ENCODE data around the gene DNMT3A. TPM values are rescaled to one million over a fixed set of nuclear protein-coding genes. Genes with fewer than 3 reads are reported as not detected.

Gene DNMT3A
- total and polyA plus RNA-seq, 12 donors: 10.6 to 53.4 (median 25.0) TPM

- Histone ChIP-seq H3K27me3 (no peaks in the 10 kb centered on the region), H3K4me3 (no peak overlapping the region), H3K36me3 (replicated peaks in 1 of 2) (peaks cover 0 to 21% of the 10 kb centered on the region in 2 donors), H3K4me1 (replicated peaks in 1 of 2) (peaks cover 17 to 38% of the 10 kb centered on the region in 2 donors), H3K27ac (peak overlapping the region in 2 of 5 donors; percentile 17 to 71), H3K9me3 (replicated peaks in 1 of 3) (no peaks in the 10 kb centered on the region)
- WGBS, 4 donors: 51 to 80% (median 68%) methylated on average over 2 of the region's 2 CpGs
- intact Hi-C loops (cut with DNase I): no loop called here
- DNase-seq: no peak
- TF ChIP-seq, protein P1, sequence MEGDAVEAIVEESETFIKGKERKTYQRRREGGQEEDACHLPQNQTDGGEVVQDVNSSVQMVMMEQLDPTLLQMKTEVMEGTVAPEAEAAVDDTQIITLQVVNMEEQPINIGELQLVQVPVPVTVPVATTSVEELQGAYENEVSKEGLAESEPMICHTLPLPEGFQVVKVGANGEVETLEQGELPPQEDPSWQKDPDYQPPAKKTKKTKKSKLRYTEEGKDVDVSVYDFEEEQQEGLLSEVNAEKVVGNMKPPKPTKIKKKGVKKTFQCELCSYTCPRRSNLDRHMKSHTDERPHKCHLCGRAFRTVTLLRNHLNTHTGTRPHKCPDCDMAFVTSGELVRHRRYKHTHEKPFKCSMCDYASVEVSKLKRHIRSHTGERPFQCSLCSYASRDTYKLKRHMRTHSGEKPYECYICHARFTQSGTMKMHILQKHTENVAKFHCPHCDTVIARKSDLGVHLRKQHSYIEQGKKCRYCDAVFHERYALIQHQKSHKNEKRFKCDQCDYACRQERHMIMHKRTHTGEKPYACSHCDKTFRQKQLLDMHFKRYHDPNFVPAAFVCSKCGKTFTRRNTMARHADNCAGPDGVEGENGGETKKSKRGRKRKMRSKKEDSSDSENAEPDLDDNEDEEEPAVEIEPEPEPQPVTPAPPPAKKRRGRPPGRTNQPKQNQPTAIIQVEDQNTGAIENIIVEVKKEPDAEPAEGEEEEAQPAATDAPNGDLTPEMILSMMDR (IDR thresholded peaks at IDR 0.05): no peak
- no peak for TF ChIP-seq POLR2A (IDR thresholded peaks at IDR 0.05)
These were observed 85.2 kb downstream of the DNMT3A start for GRCh38 chr2:25256488-25256875.

DNA sequence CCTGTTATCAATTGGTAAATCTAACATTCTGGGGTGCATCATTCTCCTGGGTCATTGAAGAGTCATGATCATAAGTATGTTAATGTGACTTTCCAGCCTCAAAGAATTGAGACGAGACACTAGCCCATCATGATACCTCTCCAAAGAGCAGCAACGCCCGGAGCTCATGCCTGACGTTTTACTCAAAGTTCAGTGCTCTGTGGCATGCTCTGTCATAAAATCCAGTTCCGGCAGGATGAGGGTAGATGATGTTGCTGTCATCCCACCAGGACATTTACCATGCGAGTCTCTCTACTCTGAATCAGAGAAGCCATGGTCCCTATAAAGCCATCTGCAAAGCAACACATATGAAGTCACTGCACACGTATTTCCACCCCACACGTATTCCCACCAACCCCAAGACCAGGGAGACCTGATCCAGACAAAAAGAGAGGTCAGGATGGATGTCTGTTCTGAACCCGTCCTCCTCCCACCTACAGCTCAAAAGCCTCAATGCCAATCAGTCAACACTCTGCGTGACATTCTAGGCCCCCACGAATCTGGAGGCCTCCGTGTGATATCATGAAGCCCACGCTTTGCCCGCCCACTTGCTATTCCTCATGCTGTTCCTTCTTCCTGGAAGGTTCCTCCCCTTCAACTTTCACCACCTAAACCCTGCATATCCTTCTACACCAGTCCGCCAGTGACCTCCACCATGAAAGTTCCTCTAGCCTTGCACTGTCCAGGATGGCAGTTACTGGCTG, 85.8 kb downstream of the DNMT3A start:
- H3K27me3 ChIP-seq: no peaks in the 10 kb centered on the region
- peaks cover 0 to 21% of the 10 kb centered on the region in 2 donors for H3K36me3 ChIP-seq (replicated peaks in 1 of 2)
- intact Hi-C loops (cut with DNase I): no loop called here
- H3K4me1 ChIP-seq (replicated peaks in 1 of 2): peaks cover 21 to 43% of the 10 kb centered on the region in 2 donors
- no peaks in the 10 kb centered on the region for H3K9me3 ChIP-seq (replicated peaks in 1 of 3)
- 93 to 94% (median 94%) methylated on average over 15 of the region's 15 CpGs for WGBS, 4 donors
- H3K27ac ChIP-seq: peak overlapping the region in 1 of 5 donors; percentile 71
- no peak for DNase-seq
- no peak for TF ChIP-seq POLR2A (IDR thresholded peaks at IDR 0.05)
- TF ChIP-seq, protein P1 (IDR thresholded peaks at IDR 0.05): no peak
- no peak overlapping the region for H3K4me3 ChIP-seq

DNA sequence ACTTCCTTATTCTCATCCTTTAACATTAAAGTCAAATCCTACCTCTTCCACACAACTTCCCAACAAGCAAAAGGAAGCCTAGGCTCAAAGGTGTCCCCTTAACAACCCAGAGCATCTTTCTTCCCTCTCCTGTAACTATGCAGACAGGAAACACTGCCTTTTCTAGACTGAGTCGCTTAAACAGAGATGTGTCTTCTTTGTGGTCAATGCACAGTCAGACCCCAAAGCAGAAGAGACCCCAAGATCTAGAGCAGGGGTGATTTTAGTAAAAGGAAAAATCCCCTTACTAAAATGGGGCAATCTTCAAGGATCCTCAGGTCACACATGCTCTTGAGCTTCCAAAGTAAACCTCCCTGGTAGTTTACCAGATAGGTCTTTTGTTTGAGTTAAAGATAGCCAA, 86.8 kb downstream of the DNMT3A start:
- H3K36me3 ChIP-seq (replicated peaks in 1 of 2): peaks cover 0 to 21% of the 10 kb centered on the region in 2 donors
- no peaks in the 10 kb centered on the region for H3K27me3 ChIP-seq
- TF ChIP-seq, protein P1 (IDR thresholded peaks at IDR 0.05): no peak
- no peak for TF ChIP-seq POLR2A (IDR thresholded peaks at IDR 0.05)
- H3K27ac ChIP-seq: peak overlapping the region in 1 of 5 donors; percentile 71
- no peak for DNase-seq
- no peaks in the 10 kb centered on the region for H3K9me3 ChIP-seq (replicated peaks in 1 of 3)
- H3K4me1 ChIP-seq (replicated peaks in 1 of 2): peaks cover 21 to 43% of the 10 kb centered on the region in 2 donors
- 89 to 100% (median 95%) methylated on average over 1 of the region's 1 CpG for WGBS, 4 donors
- intact Hi-C loops (cut with DNase I): no loop called here
- no peak overlapping the region for H3K4me3 ChIP-seq

GRCh38 chr2:25253153-25253626, 88.5 kb downstream of the DNMT3A start:
- Histone ChIP-seq H3K36me3 (replicated peaks in 1 of 2) (peaks cover 0 to 16% of the 10 kb centered on the region in 2 donors), H3K27ac (peak overlapping the region in 3 of 5 donors; percentile 90 to 94 (median 91)), H3K9me3 (replicated peaks in 1 of 3) (no peaks in the 10 kb centered on the region), H3K27me3 (no peaks in the 10 kb centered on the region), H3K4me1 (replicated peaks in 1 of 2) (peaks cover 21 to 49% of the 10 kb centered on the region in 2 donors), H3K4me3 (peak overlapping the region in 1 of 4 donors; percentile 60)
- DNase-seq: no peak
- 84 to 86% (median 85%) methylated on average over 11 of the region's 11 CpGs for WGBS, 4 donors
- no peak for TF ChIP-seq POLR2A (IDR thresholded peaks at IDR 0.05)
- TF ChIP-seq, protein P1 (IDR thresholded peaks at IDR 0.05): no peak
- intact Hi-C loops (cut with DNase I): no loop called here
